H9 (cell line): ENCODE results near the gene CDADC1. TPM values are rescaled to one million over a fixed set of nuclear protein-coding genes. Genes with fewer than 3 reads are reported as not detected.

Experiments used
- DNase-seq: peaks from one replicate; pipeline ENCODE4 v3.0.0-alpha.2; 2017
- H2AFZ ChIP-seq: one replicate; pipeline ENCODE4 v1.6.1; 2013; ENCODE audit warnings: mild to moderate bottlenecking, low read length, control low read depth, moderate library complexity
- H2AK5ac ChIP-seq: 2 replicates; pipeline ENCODE4 v1.6.1; 2013; ENCODE audit warnings: low read length, control low read depth, mixed read lengths; ENCODE audit not compliant: insufficient read length
- H2BK120ac ChIP-seq: one replicate; pipeline ENCODE4 v1.6.1; 2013; ENCODE audit warnings: low read depth, mild to moderate bottlenecking, low read length, control low read depth, inconsistent platforms; ENCODE audit not compliant: poor library complexity, severe bottlenecking
- H2BK12ac ChIP-seq: 2 replicates; pipeline ENCODE4 v1.6.1; 2013; ENCODE audit warnings: low read length, control low read depth, mixed read lengths, low read depth; ENCODE audit not compliant: insufficient read length
- H2BK15ac ChIP-seq: 2 replicates; pipeline ENCODE4 v1.6.1; 2013; ENCODE audit warnings: low read depth, low read length, control low read depth
- H2BK20ac ChIP-seq: one replicate; pipeline ENCODE4 v1.6.1; 2013; ENCODE audit warnings: low read depth, mild to moderate bottlenecking, low read length, control low read depth, inconsistent platforms; ENCODE audit not compliant: poor library complexity, severe bottlenecking
- H2BK5ac ChIP-seq: 2 replicates; pipeline ENCODE4 v1.6.1; 2013; ENCODE audit warnings: low read length, control low read depth, mixed read lengths; ENCODE audit not compliant: insufficient read length
- H3K14ac ChIP-seq: 2 replicates; pipeline ENCODE4 v1.6.1; 2013; ENCODE audit warnings: low read length, control low read depth; ENCODE audit not compliant: insufficient read depth
- H3K18ac ChIP-seq: 2 replicates; pipeline ENCODE4 v1.6.1; 2013; ENCODE audit warnings: low read depth, mild to moderate bottlenecking, mixed read lengths, low read length, control low read depth; ENCODE audit not compliant: insufficient read length
- H3K23ac ChIP-seq: 2 replicates; pipeline ENCODE4 v1.6.1; 2013; ENCODE audit warnings: low read length, control low read depth, mixed read lengths, low read depth; ENCODE audit not compliant: insufficient read length
- H3K23me2 ChIP-seq: 2 replicates; pipeline ENCODE4 v1.6.1; 2013; ENCODE audit warnings: low read depth, mild to moderate bottlenecking, mixed read lengths, low read length, control low read depth; ENCODE audit not compliant: insufficient read length, poor library complexity, severe bottlenecking
- H3K27ac ChIP-seq: 2 replicates; pipeline ENCODE4 v1.5.1; 2013; ENCODE audit warnings: low read length, control low read depth, mixed read lengths, low read depth; ENCODE audit not compliant: insufficient read length
- H3K27me3 ChIP-seq: 2 replicates; pipeline ENCODE4 v1.6.1; 2013; ENCODE audit warnings: low read length, control low read depth, inconsistent platforms; ENCODE audit not compliant: insufficient read depth
- H3K4ac ChIP-seq: 2 replicates; pipeline ENCODE4 v1.6.1; 2013; ENCODE audit warnings: low read depth, mild to moderate bottlenecking, control low read depth, inconsistent platforms, low read length, moderate library complexity
- H3K4me1 ChIP-seq: 2 replicates; pipeline ENCODE4 v1.6.1; 2013; ENCODE audit warnings: low read length, control low read depth, inconsistent platforms; ENCODE audit not compliant: insufficient read depth
- H3K4me2 ChIP-seq: 2 replicates; pipeline ENCODE4 v1.6.1; 2013; ENCODE audit warnings: low read length, control low read depth, mixed read lengths; ENCODE audit not compliant: insufficient read length, insufficient read depth
- H3K56ac ChIP-seq: 2 replicates; pipeline ENCODE4 v1.6.1; 2013; ENCODE audit warnings: low read depth, mild to moderate bottlenecking, mixed read lengths, low read length, control low read depth; ENCODE audit not compliant: insufficient read length
- H3K79me1 ChIP-seq: 2 replicates; pipeline ENCODE4 v1.6.1; 2013; ENCODE audit warnings: low read depth, mild to moderate bottlenecking, moderate library complexity, low read length, control low read depth, inconsistent platforms; ENCODE audit not compliant: insufficient read depth, poor library complexity, severe bottlenecking
- H3K79me2 ChIP-seq: 2 replicates; pipeline ENCODE4 v1.6.1; 2013; ENCODE audit warnings: low read length, control low read depth, inconsistent platforms; ENCODE audit not compliant: insufficient read depth
- H3K9ac ChIP-seq: 2 replicates; pipeline ENCODE4 v1.6.1; 2013; ENCODE audit warnings: low read length, control low read depth, mixed read lengths; ENCODE audit not compliant: insufficient read length; ENCODE audit errors: extremely low read depth
- H3K9me3 ChIP-seq: one replicate; pipeline ENCODE4 v1.6.1; 2013; ENCODE audit warnings: low read depth, low read length, inconsistent platforms; ENCODE audit not compliant: control insufficient read depth
- H3T11ph ChIP-seq: one replicate; pipeline ENCODE4 v1.6.1; 2013; ENCODE audit warnings: mild to moderate bottlenecking, low read length, control low read depth, inconsistent platforms
- H4K20me1 ChIP-seq: one replicate; pipeline ENCODE4 v1.6.1; 2013; ENCODE audit not compliant: control insufficient read depth, insufficient read length, insufficient read depth
- H4K5ac ChIP-seq: 2 replicates; pipeline ENCODE4 v1.6.1; 2013; ENCODE audit warnings: low read depth, mild to moderate bottlenecking, mixed read lengths, low read length, control low read depth; ENCODE audit not compliant: insufficient read length
- H4K8ac ChIP-seq: replicated peaks from 2 replicates; pipeline ENCODE4 v1.6.1; 2013; ENCODE audit warnings: low read length, control low read depth, mixed read lengths, low read depth; ENCODE audit not compliant: insufficient read length
- H4K91ac ChIP-seq: 2 replicates; pipeline ENCODE4 v1.6.1; 2013; ENCODE audit warnings: low read depth, mild to moderate bottlenecking, moderate library complexity, mixed read lengths, low read length, control low read depth; ENCODE audit not compliant: insufficient read length
- H3K27ac Mint-ChIP-seq, 3 experiments: 2 replicates in 2 of 3; 3 replicates in 1 of 3; pipeline ENCODE4 v1.8.0; 2020 to 2021; ENCODE audit warnings: mixed read lengths in 3 of 3, mild to moderate bottlenecking in 1 of 3, moderate library complexity in 1 of 3
- H3K27me3 Mint-ChIP-seq: 2 replicates; pipeline ENCODE4 v1.8.0; 2021; ENCODE audit warnings: low read depth, mild to moderate bottlenecking, moderate library complexity, mixed read lengths
- H3K36me3 Mint-ChIP-seq, 3 experiments: 2 replicates in 2 of 3; 3 replicates in 1 of 3; pipeline ENCODE4 v1.8.0; 2020 to 2021; ENCODE audit warnings: low read depth in 3 of 3, mixed read lengths in 3 of 3; ENCODE audit not compliant: insufficient read depth in 1 of 3
- H3K4me1 Mint-ChIP-seq, 2 experiments: 2 replicates each; pipeline ENCODE4 v1.8.0; 2020; ENCODE audit warnings: mixed read lengths in 2 of 2
- H3K4me3 Mint-ChIP-seq, 2 experiments: 2 replicates in 1 of 2; 3 replicates in 1 of 2; pipeline ENCODE4 v1.8.0; 2020 to 2021; ENCODE audit warnings: mild to moderate bottlenecking in 2 of 2, mixed read lengths in 2 of 2, moderate library complexity in 1 of 2
- H3K9me3 Mint-ChIP-seq, 2 experiments: 2 replicates in 1 of 2; 3 replicates in 1 of 2; pipeline ENCODE4 v1.8.0; 2020; ENCODE audit warnings: mild to moderate bottlenecking in 2 of 2, mixed read lengths in 2 of 2, moderate library complexity in 1 of 2
- WGBS: extraction: QIAGEN DNeasy Blood & Tissue Kit; methylation state at CpG from one replicate; pipeline ENCODE4 v1.1.7; 2013; ENCODE audit warnings: missing lambda C conversion rate, low lambda C conversion rate, mixed read lengths; ENCODE audit not compliant: insufficient read length; ENCODE audit errors: extremely low coverage; 5-methylcytosine and 5-hydroxymethylcytosine counted together
- total RNA-seq: library from RNA; stranded (reverse); gene quantifications from 2 replicates; pipeline ENCODE4 v1.2.1, GENCODE V29; 2021
- TF ChIP-seq, protein P1 (sequence below): fragments of 200-600 bp; sonication (generic); conservative IDR thresholded peaks from 3 replicates; pipeline ENCODE4 v1.8.0; 2021; ENCODE audit warnings: antibody characterized with exemption, mild to moderate bottlenecking

The CDADC1 gene
- total RNA-seq, 1 experiment from 2014 or later = 4.9 TPM

DNA sequence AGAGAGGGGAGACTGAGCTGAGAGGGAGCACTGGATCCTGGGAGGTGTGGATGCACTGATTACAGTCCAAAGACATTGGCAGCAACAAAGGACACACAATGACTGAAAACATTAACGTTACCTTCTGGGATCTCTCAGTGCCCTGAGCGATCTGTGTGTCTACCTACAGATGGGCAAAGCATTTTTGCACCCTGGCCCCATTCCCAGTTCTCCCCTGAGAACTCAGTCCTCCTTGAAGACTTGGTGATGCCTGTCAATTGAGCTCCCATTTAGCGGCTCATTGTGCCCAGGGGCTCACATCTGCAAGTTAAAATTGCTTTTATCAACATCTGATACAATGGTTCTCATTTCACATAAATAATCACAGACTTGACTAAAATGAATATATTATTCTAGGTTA lies 62.5 kb downstream of the CDADC1 start:
- Histone ChIP-seq H3K4me2 (no peak overlapping the region), H3T11ph (no peak overlapping the region), H2BK12ac (no peak overlapping the region), H3K9ac (no peak overlapping the region), H3K27me3 (no peaks in the 10 kb centered on the region), H2BK20ac (no peak overlapping the region), H2BK120ac (no peak overlapping the region), H4K91ac (no peak overlapping the region), H3K23me2 (no peaks in the 10 kb centered on the region), H4K5ac (no peak overlapping the region), H4K8ac (no peak overlapping the region), H3K56ac (no peak overlapping the region), H3K79me2 (no peaks in the 10 kb centered on the region), H4K20me1 (no peaks in the 10 kb centered on the region), H2AFZ (no peak overlapping the region), H2AK5ac (no peak overlapping the region), H2BK5ac (no peak overlapping the region), H3K18ac (no peak overlapping the region), H3K4ac (no peak overlapping the region), H3K23ac (no peak overlapping the region), H2BK15ac (no peak overlapping the region), H3K9me3 (no peaks in the 10 kb centered on the region), H3K27ac (no peak overlapping the region), H3K79me1 (no peaks in the 10 kb centered on the region), H3K14ac (no peak overlapping the region; the same call in 1 of the 2 replicates), H3K4me1 (no peaks in the 10 kb centered on the region)
- Mint-ChIP-seq H3K36me3 (no peaks in the 10 kb centered on the region), H3K4me3 (no peak overlapping the region), H3K27ac (peak overlapping the region in 1 of 3 experiments; percentile 12; a peak in 1 of 7 replicates), H3K4me1 (peaks cover 11 to 17% of the 10 kb centered on the region in 2 experiments), H3K9me3 (no peaks in the 10 kb centered on the region), H3K27me3 (no peaks in the 10 kb centered on the region)
- DNase-seq = no peak
- TF ChIP-seq, protein P1, sequence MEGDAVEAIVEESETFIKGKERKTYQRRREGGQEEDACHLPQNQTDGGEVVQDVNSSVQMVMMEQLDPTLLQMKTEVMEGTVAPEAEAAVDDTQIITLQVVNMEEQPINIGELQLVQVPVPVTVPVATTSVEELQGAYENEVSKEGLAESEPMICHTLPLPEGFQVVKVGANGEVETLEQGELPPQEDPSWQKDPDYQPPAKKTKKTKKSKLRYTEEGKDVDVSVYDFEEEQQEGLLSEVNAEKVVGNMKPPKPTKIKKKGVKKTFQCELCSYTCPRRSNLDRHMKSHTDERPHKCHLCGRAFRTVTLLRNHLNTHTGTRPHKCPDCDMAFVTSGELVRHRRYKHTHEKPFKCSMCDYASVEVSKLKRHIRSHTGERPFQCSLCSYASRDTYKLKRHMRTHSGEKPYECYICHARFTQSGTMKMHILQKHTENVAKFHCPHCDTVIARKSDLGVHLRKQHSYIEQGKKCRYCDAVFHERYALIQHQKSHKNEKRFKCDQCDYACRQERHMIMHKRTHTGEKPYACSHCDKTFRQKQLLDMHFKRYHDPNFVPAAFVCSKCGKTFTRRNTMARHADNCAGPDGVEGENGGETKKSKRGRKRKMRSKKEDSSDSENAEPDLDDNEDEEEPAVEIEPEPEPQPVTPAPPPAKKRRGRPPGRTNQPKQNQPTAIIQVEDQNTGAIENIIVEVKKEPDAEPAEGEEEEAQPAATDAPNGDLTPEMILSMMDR = no peak
- no CpG with 5 or more reads among the region's 3 CpGs for WGBS
